Smooth muscle cell of the brain vasculature (primary cell): Measurements from ENCODE around the gene DOCK4.

Experiments used
- DNase-seq: peaks from one replicate; pipeline ENCODE4 v3.0.0-alpha.2; 2012; ENCODE audit warnings: low read depth, low spot score

The DOCK4 gene

DNA sequence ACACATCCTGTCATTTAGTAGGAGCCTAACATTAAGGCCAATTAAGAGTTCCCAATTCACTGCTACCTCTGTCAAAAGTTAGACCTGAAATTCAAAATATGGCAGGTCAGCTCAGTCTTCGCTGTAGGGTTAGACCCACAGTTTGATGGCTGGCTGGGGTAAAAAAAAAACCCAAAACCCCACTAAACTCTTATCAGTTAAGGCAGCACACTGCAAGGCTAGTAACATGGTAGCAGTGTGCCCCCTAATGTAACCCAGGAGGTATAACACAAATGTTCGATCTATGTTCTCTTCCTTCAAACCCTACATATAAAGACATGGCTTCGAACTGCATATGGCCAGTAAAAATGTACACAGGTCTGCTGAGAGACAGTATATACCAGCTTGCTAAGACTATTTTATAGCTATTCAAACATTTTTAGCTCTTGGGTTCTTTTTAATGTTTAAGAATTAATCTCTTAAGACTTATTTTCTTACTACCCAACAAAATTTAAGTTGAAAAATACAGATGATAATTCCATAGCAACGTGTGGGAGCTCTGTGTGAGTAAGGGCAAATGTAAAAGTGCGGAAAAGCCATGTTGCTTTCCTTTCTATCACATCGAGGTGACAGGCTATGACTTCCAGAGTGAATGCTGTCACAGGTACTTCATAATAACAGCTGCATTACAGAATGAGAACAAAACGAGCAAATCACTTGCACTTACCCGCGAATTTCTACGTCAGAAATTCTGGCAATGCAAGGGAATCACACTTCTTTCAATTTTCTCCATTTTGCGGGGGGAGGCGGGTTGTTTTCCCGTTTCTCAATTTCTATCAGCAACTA is 475.5 kb downstream of the DOCK4 start:
- no peak for DNase-seq

DNA sequence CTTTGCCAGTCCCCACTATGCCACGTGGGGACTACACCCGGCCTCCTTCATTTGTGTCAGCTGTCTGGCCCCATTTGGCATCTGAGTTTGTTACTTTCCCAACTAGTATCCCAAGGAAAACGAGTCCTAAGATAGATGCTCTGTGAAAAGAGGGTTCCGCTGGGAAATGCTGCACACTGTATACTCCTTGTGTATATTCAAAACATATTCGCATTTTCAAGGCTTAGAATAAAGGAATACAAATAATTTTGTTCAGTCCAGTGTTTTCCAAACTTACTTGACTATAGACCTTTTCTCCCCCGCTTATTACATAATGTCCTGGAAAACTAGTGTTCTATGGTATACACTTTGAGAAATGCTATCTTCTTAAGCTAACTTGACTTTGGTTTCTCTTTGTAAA is 476.1 kb downstream of the DOCK4 start:
- no peak for DNase-seq

DNA sequence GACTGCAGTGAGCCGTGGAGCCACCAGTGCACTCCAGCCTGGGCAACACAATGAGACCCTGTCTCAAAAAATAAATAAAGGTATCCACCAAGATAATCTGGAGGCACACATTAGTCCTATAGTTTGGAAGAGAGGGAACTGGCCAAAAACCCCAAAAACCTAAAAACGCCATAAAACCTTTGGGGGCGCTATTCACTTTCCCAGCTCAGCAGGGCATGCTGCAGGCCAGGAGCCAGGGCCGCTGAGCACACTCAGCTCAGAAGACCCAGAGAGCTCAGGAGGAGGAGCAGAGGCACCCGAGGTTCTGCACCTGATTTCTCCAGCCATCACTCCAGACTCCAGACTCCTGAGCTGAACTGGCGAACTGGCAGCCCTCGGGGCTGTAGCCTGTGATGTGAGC is 476.7 kb downstream of the DOCK4 start:
- DNase-seq, result no peak

DNA sequence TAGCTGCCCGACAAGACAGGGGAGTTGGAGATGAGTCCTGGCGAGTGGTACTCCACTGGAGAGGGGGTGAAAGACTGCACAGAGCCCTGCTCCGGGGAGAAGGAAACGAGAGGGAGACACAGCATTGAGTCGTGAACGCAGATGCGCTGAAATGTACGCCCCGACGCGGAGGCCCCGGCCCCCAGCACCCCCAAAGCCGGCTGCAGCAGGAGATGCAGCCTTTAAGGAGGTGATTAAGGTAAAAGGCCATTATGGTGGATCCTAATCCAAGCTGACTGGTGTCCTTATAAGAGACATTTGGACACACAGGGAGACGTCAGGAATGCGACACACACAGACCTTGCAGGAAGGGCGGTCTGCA is 477.6 kb downstream of the DOCK4 start:
- no peak for DNase-seq

DNA sequence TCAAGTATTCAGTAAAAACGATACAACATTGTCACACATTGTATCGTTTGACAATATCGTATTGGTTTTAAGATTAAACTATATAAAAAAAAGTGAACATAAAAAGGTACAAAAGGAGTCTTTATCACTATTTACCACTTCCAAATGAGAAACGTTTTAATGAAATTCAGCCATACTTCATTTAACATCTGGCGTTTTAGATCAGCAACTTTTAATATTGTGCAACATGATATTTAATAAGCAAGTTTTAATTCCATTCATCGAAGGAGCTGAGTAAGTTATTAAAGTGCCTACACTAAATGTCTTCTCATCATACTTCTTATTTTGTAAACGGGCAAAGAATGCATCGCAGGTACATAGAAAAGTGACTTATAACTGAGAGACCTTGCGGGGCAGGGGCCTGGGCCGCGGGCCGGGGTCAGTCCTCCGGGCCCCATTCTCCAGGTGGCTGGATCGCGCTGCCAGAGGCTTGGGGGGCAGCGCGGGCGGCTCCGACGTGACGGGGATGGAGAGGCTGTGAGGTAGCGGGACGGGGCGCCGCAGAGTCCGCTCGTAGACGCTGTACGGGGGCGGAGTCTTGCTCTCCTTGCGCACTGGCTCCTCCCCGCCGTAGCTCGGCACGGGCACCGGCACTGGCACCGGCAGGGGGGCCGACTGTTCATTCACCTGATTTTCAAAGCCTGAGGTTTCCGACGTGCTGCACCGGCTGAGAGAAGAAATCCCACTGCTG is 478.1 kb downstream of the DOCK4 start:
- no peak for DNase-seq

DNA sequence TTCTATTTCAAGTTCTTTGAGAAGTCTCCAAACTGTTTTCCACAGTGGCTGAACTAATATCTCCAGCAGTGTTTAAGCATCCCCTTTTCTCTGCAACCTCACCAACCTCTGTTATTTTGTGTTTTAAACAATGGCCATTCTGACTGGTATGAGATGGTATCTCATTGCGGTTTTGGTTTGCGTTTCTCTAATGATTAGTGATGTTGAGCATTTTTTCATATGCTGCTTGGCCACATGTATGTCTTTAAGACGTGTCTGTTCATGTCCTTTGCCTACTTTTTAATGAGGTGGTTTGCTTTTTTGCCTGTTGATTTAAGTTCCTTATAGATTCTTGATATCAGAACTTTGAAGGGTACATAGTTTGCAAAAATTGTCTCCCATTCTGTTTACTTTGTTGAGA is 487.3 kb downstream of the DOCK4 start:
- DNase-seq, result no peak

DNA sequence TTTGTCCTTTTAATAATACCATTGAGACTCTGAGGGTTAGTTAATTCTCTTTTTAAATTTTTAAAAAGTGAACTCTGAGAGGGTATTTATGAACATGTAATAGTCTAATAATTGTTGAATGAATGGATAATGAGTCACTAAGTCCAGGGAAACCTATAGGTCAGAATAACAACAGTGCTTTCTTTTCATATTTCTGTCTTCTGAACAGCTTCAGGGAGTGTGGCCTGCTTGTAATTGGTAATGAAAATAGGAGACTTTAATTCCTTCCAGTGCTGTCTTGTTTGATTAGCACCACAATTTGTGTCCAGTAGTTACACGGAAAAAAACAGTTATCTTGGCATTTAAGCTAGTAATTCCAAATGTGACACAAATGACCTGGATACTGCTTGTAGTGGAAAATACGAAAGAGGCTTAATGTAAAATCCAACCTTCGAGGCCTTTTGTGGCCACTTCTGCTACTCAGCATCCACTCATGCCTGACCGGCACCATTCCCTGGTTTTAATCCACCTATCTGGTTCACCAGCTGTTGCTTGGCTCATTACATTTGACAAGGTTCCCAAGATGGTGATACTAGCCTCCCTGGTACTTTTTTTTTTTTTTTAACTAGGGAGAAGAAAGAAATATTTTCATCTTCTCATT is 494.7 kb downstream of the DOCK4 start:
- DNase-seq, result no peak

DNA sequence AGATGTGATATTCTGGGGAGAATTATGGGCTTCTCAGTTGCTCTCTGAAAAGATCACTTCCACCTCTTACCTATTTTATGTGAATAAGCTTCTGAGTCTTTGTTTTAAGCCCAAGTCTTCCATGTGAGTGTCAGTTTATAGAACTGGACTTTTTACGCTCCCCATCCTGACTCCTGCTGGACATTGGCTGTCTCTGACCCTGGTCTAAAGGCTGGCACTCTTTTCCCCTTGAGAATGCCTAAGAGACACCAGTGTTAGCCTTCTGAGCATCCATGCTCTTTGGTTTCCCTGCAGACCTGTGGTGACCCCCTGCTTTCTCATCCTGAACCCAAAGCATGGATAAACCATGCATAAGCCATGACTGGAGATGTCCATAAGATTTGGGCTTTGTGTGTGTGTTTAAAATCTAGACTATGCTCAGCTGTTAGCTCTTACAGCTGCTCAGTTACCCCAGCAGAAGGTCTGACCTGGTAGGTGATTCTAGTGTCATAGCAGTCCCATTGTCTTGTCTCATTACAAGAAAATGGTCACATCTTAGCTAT is 495.3 kb downstream of the DOCK4 start:
- DNase-seq, result no peak

DNA sequence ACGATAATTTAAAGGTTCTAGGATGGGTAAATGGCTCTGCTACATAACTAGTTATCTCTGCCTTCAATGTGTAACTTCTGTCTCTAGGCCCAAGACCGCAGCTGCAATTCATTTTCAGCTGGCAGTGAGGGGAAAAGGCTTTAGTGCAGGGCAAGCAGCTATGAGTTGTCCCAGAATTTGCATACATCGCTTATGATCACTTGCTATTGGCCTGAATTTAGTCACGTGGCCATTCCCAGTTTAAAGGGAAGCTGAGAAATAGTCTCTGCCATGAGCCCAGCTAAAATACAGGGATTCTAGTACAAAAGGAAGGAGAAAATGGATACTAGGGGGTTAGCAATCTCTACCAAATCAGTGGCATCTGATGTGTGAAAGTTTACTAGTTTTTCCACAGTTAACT is 498.1 kb downstream of the DOCK4 start:
- no peak for DNase-seq

DNA sequence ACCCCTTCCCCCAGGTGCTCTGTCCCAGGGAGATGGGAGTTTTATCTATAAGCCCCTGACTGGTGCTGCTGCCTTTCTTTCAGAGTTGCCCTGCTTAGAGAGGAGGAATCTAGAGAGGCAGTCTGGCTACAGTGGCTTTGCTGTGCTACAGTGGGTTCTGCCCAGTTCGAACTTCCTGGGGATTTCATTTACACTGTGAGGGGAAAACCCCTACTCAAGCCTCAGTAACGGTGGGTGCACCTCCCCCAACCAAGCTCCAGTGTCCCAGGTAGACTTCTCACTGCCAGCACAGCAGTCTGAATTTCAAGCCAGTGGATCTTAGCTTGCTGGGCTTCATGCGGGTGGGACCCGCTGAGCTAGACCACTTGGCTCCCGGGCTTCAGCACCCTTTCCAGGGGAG is 500.4 kb downstream of the DOCK4 start:
- no peak for DNase-seq

DNA sequence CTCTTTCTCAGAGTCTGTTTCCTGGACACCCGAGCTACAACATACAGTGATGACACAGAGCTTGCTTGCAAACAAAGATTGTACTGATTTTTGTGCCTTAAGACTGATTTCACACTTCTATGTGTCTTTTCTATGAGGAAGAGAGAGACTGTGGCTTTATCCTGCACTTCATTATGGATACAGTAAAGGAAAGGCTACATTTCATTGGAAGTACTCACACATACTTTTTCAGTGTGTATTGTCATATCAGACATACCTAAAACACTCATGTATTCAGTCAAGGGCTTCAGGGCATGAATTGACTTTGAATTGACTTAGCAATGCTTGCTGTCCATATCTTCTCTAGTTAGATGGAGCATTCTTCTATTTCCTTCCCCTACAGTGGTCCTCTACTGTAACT is 508.4 kb downstream of the DOCK4 start:
- no peak for DNase-seq

DNA sequence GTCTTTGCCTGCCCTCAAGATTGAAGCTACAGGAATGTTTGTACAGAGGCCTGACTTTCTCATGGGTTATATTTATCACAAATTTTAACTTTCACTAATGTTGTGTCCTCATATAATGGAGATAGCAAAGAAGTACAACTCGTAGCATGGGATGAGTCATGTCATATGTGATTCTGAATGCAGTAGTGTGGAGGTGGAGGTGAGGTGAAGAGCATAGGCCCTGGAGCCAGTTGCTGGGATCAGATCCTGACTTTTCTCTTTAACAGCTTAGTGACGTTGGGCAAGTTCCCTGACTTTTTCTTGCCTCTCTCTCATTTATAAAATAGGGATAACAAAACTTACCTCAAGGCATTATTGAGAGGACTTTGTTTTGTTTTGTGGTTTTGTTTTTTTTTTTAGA is 511.8 kb downstream of the DOCK4 start:
- DNase-seq, result no peak

DNA sequence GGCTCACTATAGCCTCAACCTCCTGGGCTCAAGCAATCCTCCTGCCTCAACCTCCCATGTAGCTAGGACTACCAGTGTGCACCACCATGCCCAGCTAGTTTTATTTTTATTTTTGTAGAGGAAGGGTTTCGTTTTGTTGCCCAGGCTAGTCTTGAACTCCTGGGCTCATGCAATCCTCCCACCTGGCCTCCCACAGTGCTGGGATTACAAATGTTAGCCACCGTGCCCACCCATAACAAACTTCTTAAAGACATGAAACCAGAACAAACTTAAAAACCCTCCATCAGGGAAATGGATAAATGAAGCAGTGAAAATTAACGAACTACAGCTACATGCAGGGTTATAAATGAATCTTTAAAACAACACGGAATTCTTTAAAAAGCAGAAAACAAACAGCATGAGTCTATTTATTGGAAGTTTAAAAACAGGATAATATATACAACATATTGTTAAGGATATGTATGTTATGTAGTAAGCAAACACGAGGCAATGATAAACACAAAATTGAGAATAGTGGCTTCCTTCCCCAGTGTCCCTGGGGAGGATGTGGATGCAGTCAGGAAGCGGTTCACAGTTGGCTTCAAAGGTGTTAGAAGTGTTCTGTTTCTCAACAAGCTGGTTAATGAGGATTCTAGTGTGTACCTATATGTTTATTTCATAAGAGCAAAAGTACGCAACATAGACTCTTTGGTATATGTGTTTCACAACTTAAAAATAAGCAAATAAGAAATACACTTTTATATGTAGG is 515.7 kb downstream of the DOCK4 start:
- DNase-seq, result no peak

DNA sequence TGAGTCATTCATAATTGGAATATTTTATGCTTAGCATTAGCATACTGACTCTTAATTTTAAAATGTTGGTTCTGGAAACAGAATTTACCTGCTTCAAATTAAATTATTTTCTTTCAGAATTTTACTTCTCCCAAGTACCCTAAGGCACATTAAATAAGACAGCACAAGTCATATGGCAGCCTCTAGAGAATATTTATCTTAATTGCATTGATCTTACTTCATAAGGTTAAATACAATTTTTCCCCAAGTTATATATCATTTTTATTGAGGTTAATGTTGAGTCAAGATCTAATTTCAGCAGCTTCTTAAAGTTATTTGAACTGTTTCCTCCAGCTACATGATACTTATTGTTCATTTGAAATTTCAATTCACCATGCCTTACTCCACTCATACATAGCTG is 520.9 kb downstream of the DOCK4 start:
- no peak for DNase-seq

DNA sequence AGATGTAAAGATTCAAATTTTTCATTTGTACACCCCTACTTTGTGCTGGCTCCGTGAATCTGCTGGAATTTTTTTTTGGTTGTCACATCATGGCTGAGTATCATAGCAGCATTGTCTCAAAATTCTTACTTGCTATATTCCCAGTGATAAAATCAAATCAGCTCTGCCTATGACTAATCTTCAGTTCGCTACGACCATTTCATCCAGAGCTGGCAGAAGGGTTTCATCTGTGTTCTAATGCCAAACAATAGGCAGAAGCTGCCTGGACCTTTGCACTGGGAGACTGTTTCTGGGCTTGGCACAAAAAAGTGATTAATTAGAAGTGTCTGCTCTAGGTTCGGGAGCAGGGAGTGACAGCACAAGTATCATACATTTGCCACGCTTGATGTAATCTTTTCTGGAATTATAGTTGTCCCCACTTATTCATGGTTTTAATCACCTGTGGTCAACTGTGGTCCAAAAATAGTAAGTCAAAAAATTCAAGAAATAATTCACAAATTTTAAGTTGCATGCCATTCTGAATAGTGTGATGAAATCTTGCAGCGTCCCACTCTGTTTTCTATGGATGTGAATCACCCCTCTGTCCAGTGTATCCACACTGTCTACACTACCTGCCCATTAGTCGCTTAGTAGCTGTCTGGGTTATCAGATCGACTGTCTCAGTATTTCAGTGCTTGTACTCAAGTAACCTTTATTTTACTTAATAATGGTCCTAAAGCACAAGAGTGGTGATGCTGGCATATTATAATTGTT is 523.4 kb downstream of the DOCK4 start:
- no peak for DNase-seq

DNA sequence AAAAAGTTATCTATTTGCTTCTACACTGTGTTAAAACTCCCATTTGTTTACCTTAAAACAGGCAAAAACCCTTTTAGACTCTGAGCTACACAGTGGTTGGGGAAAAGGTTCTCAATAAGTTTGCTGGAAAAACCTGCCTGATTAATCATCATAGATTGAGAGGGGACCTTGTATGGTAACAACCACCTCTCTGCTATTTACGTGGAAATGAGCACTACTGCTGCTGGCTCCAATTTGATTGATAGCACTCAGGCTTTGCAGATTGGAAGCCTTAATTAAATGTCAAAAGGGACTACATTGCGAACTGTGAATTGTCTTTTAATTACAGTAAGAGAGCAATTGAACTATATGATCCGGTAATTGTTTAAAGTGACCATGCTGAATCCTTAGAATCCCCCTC is 525.0 kb downstream of the DOCK4 start:
- DNase-seq, result no peak

DNA sequence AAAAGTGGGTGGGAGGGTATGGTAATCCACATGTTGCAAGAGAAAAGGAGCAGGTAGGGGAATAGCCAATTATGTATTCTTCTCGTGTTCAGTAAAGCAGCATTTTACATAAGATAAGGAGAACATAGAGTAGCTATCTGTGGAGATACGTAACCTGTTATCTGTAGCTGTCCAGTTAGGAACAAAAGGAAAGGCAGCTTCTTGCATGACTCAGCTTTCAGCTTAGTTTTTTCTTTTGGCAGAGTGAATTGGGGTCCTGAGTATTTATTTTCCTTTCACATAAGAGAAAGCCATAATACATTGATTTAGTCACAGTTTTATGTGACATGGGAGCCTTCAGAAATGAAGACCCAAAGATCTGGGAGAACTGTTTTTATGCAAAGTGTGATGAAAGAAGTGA is 527.2 kb downstream of the DOCK4 start:
- no peak for DNase-seq

DNA sequence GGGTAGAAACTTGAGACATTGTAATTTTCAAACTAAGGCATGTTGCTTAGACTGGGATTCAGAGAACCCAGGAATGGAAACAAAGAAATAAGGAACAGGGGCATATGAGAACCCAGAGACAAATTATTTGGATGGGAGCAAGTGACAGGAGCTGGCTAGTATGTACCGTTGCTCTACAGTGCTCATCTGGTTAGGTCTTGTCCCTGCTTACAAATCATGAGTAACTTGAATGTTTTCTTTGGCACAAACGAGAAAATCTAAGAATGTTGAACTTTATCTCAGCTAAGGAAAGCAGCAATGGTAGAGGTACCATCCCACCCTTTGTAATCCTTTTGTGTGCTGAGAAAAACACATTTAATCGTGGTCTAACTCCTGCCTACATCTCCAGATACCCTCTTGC is 527.9 kb downstream of the DOCK4 start:
- DNase-seq, result no peak

DNA sequence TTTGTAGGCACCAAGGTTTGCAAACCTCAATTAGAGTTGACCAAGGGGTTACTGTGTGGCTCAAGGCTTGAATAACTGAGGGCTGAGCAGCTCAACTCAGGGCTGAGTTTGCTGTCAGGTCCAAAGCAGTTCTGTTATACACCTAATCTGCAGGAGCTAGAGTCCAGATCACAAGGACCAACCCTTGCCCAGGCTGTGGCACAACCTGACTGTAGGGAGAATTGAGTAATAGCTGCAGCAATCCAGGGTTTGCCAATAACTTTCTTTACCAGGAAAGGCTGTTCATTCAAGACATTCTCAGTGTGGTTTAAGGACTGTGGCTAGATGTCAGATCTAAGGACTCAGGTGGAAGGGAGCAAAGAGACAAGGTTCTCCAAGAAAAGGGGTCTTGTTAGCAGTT is 528.4 kb downstream of the DOCK4 start:
- DNase-seq, result no peak

DNA sequence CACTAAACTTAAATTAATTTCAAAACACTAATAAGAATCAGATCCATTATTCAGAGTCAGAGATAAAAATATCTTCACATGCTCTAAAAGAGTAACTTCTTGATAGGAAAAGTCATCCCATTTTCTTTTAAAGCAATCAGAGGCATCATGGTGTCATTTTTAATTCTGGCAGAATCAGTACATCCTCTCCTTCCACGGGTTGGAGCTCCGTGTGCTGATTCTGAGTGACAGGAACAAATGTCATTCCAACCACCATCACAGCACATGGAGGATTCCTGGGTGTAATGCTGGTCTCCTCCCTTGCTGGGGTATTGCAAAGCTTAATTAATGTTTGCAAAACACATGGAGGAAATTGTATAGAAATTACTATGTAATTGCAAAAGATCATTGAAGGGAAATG is 529.4 kb downstream of the DOCK4 start:
- DNase-seq, result no peak
